ENCODE measurements around the gene PLEKHA7.
A peak's percentile ranks its signal among the peaks of the same experiment; 100 is the strongest.

Gene PLEKHA7

GRCh38 chr11:16737818-16738192 is 276.4 kb downstream of the PLEKHA7 start:
- Histone ChIP-seq H3K4me3 (ENCODE audit: low read length) (peak overlapping the region; percentile 89), H3K36me3 (ENCODE audit: insufficient read depth, low read length) (peaks cover 16% of the 10 kb centered on the region), H2AFZ (ENCODE audit: low read depth, low read length) (peak overlapping the region; percentile 75), H3K4me1 (ENCODE audit: insufficient read depth, low read length) (peaks cover 15% of the 10 kb centered on the region), H3K9me3 (ENCODE audit: low read length) (peaks cover 9% of the 10 kb centered on the region), H3K27me3 (ENCODE audit: insufficient read depth, low read length) (no peaks in the 10 kb centered on the region)
